ENCODE data around the gene SMYD4.
"Not testable (repeated sequence)": the region's sequence is repeated elsewhere in the genome, so short reads cannot be mapped to it uniquely, and the experiment has no call there.

Gene SMYD4, protein sequence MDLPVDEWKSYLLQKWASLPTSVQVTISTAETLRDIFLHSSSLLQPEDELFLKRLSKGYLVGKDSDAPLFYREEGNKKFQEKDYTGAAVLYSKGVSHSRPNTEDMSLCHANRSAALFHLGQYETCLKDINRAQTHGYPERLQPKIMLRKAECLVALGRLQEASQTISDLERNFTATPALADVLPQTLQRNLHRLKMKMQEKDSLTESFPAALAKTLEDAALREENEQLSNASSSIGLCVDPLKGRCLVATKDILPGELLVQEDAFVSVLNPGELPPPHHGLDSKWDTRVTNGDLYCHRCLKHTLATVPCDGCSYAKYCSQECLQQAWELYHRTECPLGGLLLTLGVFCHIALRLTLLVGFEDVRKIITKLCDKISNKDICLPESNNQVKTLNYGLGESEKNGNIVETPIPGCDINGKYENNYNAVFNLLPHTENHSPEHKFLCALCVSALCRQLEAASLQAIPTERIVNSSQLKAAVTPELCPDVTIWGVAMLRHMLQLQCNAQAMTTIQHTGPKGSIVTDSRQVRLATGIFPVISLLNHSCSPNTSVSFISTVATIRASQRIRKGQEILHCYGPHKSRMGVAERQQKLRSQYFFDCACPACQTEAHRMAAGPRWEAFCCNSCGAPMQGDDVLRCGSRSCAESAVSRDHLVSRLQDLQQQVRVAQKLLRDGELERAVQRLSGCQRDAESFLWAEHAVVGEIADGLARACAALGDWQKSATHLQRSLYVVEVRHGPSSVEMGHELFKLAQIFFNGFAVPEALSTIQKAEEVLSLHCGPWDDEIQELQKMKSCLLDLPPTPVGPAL

GRCh38 chr17:1829592-1830257 is at the start of gene SMYD4, which contains the start of gene RPA1:
TSS of gene SMYD4 (minus strand) at chr17:1829902. CDS start at chr17:1827994, 1,908 bp downstream.
TSS of gene RPA1 (plus strand) at chr17:1830005. CDS start at chr17:1830094, 89 bp downstream.
- DNase-seq = peak; percentile 99

DNA sequence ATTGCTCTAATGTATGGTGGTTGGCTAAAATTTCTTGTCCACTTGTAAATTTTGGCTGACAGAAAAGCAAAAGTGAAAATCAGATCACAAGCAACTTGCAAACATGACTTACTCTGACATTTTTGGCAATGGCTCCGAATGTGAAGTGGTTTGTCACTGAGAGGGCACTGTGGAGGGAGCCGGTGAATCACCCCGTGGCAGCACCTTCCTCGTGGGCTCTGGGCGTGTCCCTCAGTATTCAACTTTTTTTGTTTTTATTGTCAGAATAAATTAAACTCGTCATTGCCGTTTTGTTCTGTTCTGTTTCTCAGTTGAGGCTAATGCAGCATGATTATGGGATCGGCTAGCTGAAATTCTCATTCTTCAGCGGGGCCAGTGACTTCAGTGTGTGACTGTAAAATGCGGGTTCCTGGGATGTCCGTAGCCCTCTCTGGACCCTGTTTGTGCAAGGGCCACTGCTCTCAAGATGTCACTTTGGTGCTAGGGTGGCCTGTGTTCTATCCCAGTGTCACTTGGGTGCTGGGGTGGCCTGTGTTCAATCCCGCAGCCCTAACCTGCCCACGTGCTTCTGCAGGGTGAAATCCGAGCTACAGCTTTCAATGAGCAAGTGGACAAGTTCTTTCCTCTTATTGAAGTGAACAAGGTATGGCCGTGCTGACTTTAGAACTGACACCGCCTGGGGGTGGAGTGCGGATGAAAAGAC is 48.9 kb upstream of the SMYD4 start:
- no peak for DNase-seq

- DNase-seq = no peak
Measured at GRCh38 chr17:1875597-1875996, 45.9 kb upstream of the SMYD4 start.

- no peak for DNase-seq
Measured at GRCh38 chr17:1873418-1873817, 43.7 kb upstream of the SMYD4 start.

GRCh38 chr17:1872976-1873375 is 43.3 kb upstream of the SMYD4 start:
- no peak for DNase-seq

GRCh38 chr17:1872254-1872653 is 42.6 kb upstream of the SMYD4 start:
- no peak for DNase-seq

DNA sequence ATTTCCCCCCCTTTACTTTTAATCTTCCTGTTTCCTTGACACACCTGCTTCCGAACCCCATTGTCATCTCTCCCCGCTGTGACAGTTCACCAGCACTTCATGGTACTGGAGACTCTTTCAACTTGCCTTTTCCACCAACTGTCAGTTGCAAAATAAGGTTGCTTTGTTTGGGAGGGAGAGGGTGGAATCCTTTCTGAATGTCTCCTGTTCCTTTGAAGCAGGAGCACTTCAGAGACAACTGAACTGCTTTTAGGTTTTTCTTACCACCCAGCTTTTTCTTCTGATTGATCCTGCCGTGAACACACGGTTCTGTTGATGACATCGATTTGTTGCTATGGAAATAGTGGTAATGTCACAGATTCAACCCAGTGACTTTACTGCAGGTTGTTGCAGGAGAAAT is 42.1 kb upstream of the SMYD4 start:
- DNase-seq = no peak

- no peak for DNase-seq
Measured at GRCh38 chr17:1870592-1870991, 40.9 kb upstream of the SMYD4 start.

DNA sequence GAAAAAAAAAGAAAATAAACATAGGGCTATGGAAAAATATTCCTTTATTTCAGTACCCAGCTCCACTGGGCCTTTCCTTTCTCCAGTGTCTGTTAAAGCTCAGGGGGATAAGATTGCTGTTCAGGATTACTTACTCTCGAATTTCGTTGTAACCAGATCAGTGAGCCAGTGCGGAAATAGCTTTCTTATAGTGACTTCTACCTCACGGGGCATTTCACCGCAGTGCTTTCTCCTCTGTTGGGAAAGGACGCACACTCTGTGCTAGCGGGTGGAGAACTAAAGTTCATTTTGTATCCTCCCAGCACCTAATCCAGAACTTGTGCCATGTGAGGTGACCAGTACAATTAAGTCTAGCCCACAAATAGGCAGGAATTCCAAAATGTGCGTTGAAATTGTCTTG is 38.4 kb upstream of the SMYD4 start:
- DNase-seq = no peak

GRCh38 chr17:1867307-1867706 is 37.6 kb upstream of the SMYD4 start:
- no peak for DNase-seq

DNA sequence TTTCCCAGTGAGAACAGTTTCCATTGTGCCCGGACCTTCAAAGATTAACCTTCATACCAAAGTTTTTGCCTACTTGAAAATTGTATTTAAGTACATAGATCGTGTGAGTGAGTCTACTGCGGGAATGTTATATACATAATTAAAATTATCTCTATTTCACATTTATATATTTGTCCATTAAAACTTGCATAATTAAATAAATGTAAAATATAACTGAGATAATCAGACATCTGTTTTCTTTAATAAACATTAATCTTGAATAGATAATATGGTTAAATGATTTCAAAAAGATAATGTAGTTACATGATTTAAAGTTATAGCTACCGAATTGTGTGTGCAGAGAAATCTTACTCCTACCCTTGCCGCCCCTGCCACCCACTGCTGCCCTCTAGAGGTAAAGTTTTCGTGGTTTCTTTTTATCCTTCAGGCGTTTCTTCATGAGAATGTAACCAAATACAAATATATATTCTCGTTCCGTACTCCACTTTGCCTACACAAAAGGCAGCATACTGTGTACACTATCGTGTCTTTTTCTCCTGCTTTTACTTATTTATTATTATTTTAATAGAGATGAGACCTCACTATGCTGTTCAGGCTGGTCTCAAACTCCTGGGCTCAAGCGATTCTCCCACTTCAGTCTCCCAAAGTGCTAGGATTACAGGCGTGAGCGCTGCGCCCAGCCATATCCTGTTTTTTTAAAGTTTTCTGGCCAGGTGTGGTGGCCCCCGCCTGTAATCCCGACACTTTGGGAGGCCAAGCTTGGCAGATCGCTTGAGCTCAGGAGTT is 35.7 kb upstream of the SMYD4 start:
- DNase-seq = peak; percentile 67

- no peak for DNase-seq
Measured at GRCh38 chr17:1861391-1862010, 31.8 kb upstream of the SMYD4 start.

- no peak for DNase-seq
Measured at GRCh38 chr17:1860978-1861377, 31.3 kb upstream of the SMYD4 start.

- not testable (repeated sequence) for DNase-seq
Measured at GRCh38 chr17:1856462-1856861, 26.8 kb upstream of the SMYD4 start.

GRCh38 chr17:1853698-1854097 is 24.0 kb upstream of the SMYD4 start:
- DNase-seq = no peak

DNA sequence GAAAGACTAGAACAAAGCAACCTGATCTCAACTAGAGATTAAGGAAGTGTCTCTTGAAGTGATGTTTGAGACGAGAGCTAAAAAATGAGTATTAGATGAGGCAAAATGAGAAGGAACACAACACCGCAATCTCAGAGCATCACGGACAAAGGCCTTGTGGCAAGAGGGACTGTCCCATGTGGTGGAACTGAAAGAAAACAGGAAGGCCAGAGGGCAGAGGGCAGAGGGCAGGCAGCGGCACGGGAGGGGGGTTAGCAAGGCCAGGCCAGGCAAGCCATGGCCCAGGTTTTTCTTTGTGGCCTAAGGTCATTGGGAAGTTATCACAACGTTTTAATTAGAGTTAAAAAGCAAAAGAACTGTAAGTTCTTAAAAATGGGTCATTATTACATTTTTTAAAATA is 22.6 kb upstream of the SMYD4 start:
- DNase-seq = no peak

DNA sequence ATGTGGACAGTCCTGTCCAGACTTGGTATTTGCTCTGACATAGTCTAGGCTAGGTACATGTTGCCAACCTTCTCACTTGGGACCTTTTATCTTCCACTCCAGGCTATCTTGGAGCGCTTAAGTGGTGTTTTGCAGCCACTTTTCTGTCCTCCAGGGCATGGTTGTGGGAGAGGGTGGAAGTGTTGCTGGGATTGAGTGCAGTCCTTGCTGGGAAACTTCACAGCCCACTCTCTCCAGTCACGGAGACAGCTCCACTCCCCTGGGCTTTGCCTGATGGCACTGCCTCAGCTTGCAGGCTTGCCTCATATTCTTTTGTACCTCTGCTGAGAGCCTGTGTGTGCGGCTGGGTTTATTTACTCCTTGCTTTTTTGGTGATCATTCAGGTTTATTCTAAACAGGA is 17.5 kb upstream of the SMYD4 start:
- no peak for DNase-seq

- DNase-seq = no peak
Measured at GRCh38 chr17:1843947-1844346, 14.2 kb upstream of the SMYD4 start.

DNA sequence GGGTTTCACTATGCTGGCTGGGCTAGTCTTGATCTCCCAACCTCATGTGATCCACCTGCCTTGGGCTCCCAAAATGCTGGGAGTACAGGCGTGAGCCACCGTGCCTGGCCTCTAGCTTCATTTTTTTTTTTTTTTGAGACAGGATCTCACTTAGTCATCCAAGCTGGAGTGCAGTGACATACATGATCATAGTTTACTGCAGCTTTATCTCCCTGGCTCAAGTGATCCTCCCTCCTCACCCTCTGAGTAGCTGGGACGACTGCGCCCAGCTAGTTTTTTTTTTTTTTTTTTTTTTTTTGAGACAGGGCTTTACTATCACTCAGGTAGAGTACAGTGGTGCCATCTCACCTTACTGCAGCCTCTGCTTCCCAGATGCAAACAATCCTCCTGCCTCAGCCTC is 9.8 kb upstream of the SMYD4 start:
- DNase-seq = no peak

GRCh38 chr17:1834380-1835149 is 4.9 kb upstream of the SMYD4 start:
- no peak for DNase-seq

DNA sequence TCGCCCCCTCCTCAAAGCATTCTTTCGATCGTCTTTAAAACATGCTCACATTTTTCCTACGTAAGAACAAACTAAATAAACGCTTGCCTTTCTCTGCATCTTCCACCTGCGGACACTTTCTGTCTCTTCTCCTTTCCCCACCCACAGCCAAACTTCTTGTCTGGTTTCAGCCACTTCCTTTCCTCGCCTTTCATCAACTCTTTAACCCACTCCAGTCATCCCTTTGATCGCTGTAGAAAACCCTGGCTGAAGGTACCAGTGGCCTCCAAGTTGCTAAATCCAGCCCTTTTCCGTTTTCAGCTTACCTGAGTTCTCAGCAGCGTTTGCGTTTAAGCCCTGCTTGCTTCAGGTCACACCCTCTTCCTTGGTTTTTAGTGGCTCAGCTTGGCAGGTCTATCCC is 586 bp upstream of the SMYD4 start:
- DNase-seq = no peak

Measured in NCI-H2171 (cell line).